ENCODE measurements around the gene NSL1. TPM values are rescaled to one million over a fixed set of nuclear protein-coding genes. Genes with fewer than 3 reads are reported as not detected.

Gene NSL1
- polyA plus RNA-seq, 3 donors, result 16.8 to 80.3 (median 62.3) TPM

DNA sequence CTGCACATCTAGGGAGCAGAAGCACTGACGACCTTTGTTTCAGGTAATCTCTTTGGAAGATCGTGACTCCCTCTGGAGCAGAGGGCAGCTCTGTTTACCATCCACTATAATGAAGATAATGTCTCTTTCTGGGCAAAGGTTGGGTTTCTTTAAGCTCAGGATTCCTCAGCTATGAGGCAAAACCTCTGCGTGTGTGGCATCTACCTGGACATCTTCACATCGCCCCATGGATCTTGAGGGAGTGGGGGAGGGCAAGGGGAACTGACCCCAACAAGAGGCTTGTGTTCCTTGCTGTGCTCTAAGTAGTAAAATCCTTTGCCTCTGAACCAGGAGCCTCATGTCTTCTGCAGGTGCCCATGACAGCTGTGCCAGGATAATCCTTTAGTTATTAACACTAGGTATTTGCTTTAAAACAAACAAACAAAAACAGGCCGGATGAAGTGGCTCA is 36.3 kb upstream of the NSL1 start:
- peaks cover 7 to 8% of the 10 kb centered on the region in 2 donors for H3K4me1 ChIP-seq (ENCODE audit: control insufficient read depth in 1 of 2, insufficient read depth in 2 of 2, low read length in 2 of 2)
- H3K4me2 ChIP-seq (replicated peaks; ENCODE audit: extremely low read depth, low read length, poor library complexity, severe bottlenecking), result no peak overlapping the region
- H3K4me3 ChIP-seq (replicated peaks in 1 of 3; ENCODE audit: low read depth in 2 of 3, low read length in 3 of 3), result no peak overlapping the region
- no peak for DNase-seq
- no peaks in the 10 kb centered on the region for H3K36me3 ChIP-seq (replicated peaks in 1 of 2; ENCODE audit: control insufficient read depth in 1 of 2, insufficient read depth in 2 of 2, low read length in 2 of 2)
- Mint-ChIP-seq H3K9me3 (peaks cover 26 to 43% (median 37%) of the 10 kb centered on the region in 7 donors), H3K27me3 (ENCODE audit: low read depth in 3 of 3) (peaks cover 1 to 7% (median 2%) of the 10 kb centered on the region in 3 donors), H3K27ac (no peak overlapping the region), H3K4me1 (peaks cover 8% of the 10 kb centered on the region), H3K36me3 (peaks cover 2% of the 10 kb centered on the region in 2 donors), H3K4me3 (no peak overlapping the region)
- H4K20me1 ChIP-seq (ENCODE audit: insufficient read depth, low read length), result no peaks in the 10 kb centered on the region
- H3K79me2 ChIP-seq (ENCODE audit: insufficient read depth, low read length), result no peaks in the 10 kb centered on the region
- intact Hi-C loops (cut with micrococcal nuclease), result no loop called here
- TF ChIP-seq, protein P1, sequence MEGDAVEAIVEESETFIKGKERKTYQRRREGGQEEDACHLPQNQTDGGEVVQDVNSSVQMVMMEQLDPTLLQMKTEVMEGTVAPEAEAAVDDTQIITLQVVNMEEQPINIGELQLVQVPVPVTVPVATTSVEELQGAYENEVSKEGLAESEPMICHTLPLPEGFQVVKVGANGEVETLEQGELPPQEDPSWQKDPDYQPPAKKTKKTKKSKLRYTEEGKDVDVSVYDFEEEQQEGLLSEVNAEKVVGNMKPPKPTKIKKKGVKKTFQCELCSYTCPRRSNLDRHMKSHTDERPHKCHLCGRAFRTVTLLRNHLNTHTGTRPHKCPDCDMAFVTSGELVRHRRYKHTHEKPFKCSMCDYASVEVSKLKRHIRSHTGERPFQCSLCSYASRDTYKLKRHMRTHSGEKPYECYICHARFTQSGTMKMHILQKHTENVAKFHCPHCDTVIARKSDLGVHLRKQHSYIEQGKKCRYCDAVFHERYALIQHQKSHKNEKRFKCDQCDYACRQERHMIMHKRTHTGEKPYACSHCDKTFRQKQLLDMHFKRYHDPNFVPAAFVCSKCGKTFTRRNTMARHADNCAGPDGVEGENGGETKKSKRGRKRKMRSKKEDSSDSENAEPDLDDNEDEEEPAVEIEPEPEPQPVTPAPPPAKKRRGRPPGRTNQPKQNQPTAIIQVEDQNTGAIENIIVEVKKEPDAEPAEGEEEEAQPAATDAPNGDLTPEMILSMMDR (IDR thresholded peaks at IDR 0.05), result no peak
- H3K27me3 ChIP-seq (ENCODE audit: control insufficient read depth in 2 of 2, insufficient read depth in 2 of 2, low read length in 2 of 2), result no peaks in the 10 kb centered on the region
- H2AFZ ChIP-seq (ENCODE audit: insufficient read depth, low read depth, low read length, poor library complexity, severe bottlenecking), result no peak overlapping the region
- WGBS (ENCODE audit: insufficient coverage), result 90% methylated on average over 2 of the region's 5 CpGs
- H3K9ac ChIP-seq (ENCODE audit: insufficient read depth, low read length, poor library complexity, severe bottlenecking), result no peak overlapping the region
- H3K27ac ChIP-seq (ENCODE audit: low read depth in 1 of 2, low read length in 2 of 2), result no peak overlapping the region
- H3K9me3 ChIP-seq (replicated peaks in 1 of 2; ENCODE audit: control insufficient read depth in 1 of 2, insufficient read depth in 1 of 2, low read length in 2 of 2), result peaks cover 28 to 31% of the 10 kb centered on the region in 2 donors

DNA sequence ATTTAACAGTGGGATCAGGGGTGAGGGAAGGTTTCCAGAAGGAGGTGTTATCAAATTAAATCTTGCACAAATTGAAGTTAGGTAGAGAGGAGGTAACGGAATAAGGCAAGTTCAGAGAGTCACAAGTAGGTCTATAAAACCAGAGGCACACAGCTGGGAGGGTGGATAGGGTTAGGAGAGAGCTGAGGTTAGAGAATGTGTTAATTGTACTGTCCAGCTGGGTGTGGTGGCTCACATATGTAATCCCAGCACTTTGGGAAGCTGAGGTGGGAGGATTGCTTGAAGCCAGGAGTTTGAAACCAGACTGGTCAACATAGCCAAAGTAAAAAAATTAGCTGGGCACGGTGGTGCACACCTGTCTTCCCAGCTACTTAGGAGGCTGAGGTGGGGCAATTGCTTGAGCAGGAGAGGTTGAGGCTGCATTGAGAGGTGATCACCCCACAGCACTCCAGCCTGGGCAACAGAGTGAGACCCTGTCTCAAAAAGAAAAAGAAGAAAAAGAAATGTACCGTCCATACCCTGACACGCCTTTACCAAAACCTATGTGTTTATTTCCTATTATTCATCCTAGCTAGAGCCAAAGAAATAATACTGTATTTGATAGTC is 35.7 kb upstream of the NSL1 start:
- no peak overlapping the region for H2AFZ ChIP-seq (ENCODE audit: insufficient read depth, low read depth, low read length, poor library complexity, severe bottlenecking)
- peaks cover 26 to 43% (median 37%) of the 10 kb centered on the region in 7 donors for H3K9me3 Mint-ChIP-seq
- H3K27me3 ChIP-seq (ENCODE audit: control insufficient read depth in 2 of 2, insufficient read depth in 2 of 2, low read length in 2 of 2), result no peaks in the 10 kb centered on the region
- peaks cover 1 to 7% (median 2%) of the 10 kb centered on the region in 3 donors for H3K27me3 Mint-ChIP-seq (ENCODE audit: low read depth in 3 of 3)
- H3K4me3 Mint-ChIP-seq, result no peak overlapping the region
- peaks cover 2% of the 10 kb centered on the region in 2 donors for H3K36me3 Mint-ChIP-seq
- H3K9me3 ChIP-seq (replicated peaks in 1 of 2; ENCODE audit: control insufficient read depth in 1 of 2, insufficient read depth in 1 of 2, low read length in 2 of 2), result peaks cover 28 to 31% of the 10 kb centered on the region in 2 donors
- DNase-seq, result no peak
- no peak overlapping the region for H3K4me2 ChIP-seq (replicated peaks; ENCODE audit: extremely low read depth, low read length, poor library complexity, severe bottlenecking)
- no peaks in the 10 kb centered on the region for H4K20me1 ChIP-seq (ENCODE audit: insufficient read depth, low read length)
- H3K4me3 ChIP-seq (replicated peaks in 1 of 3; ENCODE audit: low read depth in 2 of 3, low read length in 3 of 3), result no peak overlapping the region
- H3K9ac ChIP-seq (ENCODE audit: insufficient read depth, low read length, poor library complexity, severe bottlenecking), result no peak overlapping the region
- H3K79me2 ChIP-seq (ENCODE audit: insufficient read depth, low read length), result no peaks in the 10 kb centered on the region
- H3K36me3 ChIP-seq (replicated peaks in 1 of 2; ENCODE audit: control insufficient read depth in 1 of 2, insufficient read depth in 2 of 2, low read length in 2 of 2), result no peaks in the 10 kb centered on the region
- intact Hi-C loops (cut with micrococcal nuclease), result no loop called here
- WGBS (ENCODE audit: insufficient coverage), result 100% methylated on average over 1 of the region's 4 CpGs
- no peak overlapping the region for H3K27ac ChIP-seq (ENCODE audit: low read depth in 1 of 2, low read length in 2 of 2)
- peaks cover 7 to 8% of the 10 kb centered on the region in 2 donors for H3K4me1 ChIP-seq (ENCODE audit: control insufficient read depth in 1 of 2, insufficient read depth in 2 of 2, low read length in 2 of 2)
- H3K27ac Mint-ChIP-seq, result no peak overlapping the region
- TF ChIP-seq, protein P1 (IDR thresholded peaks at IDR 0.05), result no peak
- H3K4me1 Mint-ChIP-seq, result peaks cover 8% of the 10 kb centered on the region
